Measurements from ENCODE around the gene EFNA3.
"Not testable (repeated sequence)": the region's sequence is repeated elsewhere in the genome, so short reads cannot be mapped to it uniquely, and the experiment has no call there.

EFNA3 gene

DNA sequence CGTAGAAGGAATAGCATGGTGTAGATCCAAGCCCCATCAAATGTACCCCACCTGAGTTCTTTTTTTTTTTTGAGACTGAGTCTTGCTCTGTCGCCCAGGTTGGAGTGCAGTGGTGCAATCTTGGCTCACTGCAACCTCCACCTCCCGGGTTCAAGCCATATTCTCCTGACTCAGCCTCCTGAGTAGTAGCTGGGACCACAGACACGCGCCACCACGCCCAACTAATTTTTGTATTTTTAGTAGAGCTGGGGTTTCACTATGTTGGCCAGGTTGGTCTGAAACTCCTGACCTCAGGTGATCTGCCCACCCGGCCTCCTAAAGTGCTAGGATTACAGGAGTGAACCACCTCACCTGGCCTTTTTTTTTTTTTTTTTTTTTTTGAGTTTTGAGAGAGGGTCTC lies 39.5 kb downstream of the EFNA3 start:
- DNase-seq = not testable (repeated sequence)

DNA sequence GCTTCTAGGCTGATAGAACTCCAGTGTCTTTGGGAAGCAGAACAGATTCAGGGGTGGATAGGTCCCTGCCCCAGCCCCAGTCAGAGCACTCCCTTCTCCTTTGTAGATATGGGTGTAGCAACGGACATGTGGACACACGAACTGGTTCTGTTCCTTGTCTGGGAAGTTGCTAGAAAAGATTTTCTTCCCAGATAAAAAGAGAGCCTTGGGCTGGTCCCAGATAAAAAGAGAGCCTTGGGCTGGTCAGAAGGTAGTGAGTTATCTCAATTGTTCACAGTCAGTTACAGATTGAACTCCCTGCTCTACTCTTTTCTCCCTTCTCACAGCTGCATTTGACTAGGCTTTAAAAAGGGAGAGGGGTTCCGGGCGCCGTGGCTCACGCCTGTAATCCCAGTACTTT lies 41.6 kb downstream of the EFNA3 start:
- DNase-seq = no peak

DNA sequence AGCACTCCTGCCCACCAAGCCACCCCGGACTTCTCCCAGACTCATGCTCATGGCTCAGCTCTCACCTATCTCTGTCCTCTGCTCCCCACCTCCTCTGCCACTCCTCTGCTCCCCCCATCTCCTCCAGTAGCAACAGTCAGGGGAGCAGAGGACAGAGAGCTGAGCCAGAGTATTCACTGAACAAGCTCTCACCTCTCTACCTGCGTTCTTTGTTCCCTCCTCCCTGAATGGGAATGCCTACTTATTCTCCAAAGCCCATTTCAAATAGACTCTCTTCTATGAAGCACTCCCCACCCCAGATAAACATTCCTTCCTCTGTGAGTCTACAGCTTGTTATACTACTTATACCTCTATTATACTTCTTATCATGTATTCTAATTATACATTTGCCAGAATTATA lies 42.6 kb downstream of the EFNA3 start:
- no peak for DNase-seq

- DNase-seq = no peak
Observed at GRCh38 chr1:155122308-155122707, 43.7 kb downstream of the EFNA3 start.

- DNase-seq = no peak
Observed at GRCh38 chr1:155123801-155124200, 45.2 kb downstream of the EFNA3 start.

- DNase-seq = no peak
Observed at GRCh38 chr1:155124503-155125463, 46.1 kb downstream of the EFNA3 start.

DNA sequence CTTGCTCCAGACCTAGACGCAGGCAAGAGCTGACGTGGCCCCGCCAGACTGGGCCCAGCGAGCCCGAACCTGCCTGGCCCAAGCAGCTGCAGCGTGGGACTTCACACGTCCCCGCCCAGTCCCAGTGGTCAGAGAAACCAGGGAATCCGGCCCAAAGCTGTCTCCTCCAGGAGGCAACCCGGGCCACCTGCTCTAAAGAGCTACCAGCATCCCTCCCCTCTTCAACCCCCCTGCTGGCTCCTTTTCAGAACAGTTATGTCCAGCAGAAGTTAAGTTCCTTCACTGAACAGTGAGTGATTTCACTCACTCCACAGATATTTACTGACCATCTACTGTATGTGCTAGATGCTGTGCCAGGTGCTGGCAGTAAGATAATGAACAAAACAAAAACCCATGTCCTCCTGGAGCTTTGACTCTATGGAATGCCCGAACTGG lies 46.9 kb downstream of the EFNA3 start:
- DNase-seq = no peak

- DNase-seq = no peak
Observed at GRCh38 chr1:155125946-155126555, 47.4 kb downstream of the EFNA3 start.

GRCh38 chr1:155126556-155127104 lies 48.0 kb downstream of the EFNA3 start:
- DNase-seq = no peak

GRCh38 chr1:155127105-155127966 lies 48.7 kb downstream of the EFNA3 start, which contains the start of gene EFNA1:
TSS of gene EFNA1 (plus strand) at chr1:155127876. CDS start at chr1:155127978, 102 bp downstream.
- DNase-seq = no peak

DNA sequence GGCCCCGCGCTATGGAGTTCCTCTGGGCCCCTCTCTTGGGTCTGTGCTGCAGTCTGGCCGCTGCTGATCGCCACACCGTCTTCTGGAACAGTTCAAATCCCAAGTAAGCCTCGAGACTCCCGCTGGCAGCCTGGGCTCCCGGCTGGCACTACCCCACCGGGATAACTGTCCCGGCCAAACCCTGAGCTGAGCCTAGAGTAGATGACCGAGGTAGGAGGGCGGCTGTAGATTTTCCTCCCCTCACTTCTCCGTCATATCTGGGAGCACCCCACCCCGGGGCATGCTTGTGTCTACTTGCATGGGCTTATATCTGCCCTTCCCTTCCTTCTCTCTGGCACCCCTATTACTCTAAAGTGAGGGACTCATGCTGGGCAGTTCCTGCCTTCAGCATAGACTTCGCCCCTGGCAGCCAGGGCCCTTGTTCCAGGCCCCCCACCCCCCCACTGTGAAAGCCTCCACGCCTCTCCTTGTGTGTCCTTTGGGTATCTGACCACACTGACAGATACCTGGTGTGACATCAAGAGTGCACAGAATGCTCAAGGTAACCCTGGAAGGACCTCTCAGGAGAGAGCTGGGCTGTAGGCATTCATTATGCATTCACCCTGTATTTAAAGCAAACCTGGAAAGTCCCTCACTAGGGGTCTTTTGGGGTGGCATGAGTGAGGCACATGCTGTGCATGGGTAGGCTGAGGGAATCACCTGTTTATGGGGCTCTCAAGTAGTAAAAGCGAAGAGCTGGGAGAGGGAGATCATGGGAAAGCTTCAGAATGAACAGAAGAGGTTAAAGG lies 49.5 kb downstream of the EFNA3 start:
- DNase-seq = no peak

DNA sequence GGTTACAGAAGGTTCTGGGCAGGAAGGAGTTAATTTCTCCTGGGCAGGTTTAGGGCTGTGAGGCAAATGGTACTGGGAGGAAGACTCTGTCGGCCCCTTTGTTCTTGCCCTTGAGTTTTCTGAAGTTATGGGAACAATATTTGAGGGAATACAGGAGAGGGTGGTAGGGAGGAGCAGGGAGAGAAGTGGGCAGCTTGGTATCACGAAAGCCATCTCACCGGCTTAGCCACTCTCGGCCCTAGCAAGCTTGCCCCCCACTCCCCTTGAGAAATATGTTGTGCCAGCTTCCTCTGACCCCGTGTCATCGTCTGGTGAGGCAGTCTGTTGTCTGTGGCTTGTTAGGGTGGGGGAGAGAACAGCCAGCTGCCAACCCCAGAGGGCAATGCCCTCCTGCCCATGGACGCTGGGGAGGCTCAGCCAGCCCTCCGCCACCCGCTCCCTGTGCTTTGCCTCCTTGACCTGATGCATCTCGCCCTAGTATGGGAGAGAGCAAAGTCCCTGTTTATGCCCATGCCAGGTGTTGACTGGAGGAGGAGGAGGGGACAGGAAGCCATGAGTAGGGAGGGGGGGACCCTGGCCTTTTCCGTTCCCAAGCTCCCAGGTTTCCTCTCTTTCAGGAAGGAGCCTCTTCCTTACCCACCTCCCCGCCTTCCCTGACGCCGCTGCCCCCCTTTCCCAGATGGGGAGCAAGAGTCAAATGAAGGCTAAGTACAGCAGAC lies 50.3 kb downstream of the EFNA3 start:
- DNase-seq = no peak

DNA sequence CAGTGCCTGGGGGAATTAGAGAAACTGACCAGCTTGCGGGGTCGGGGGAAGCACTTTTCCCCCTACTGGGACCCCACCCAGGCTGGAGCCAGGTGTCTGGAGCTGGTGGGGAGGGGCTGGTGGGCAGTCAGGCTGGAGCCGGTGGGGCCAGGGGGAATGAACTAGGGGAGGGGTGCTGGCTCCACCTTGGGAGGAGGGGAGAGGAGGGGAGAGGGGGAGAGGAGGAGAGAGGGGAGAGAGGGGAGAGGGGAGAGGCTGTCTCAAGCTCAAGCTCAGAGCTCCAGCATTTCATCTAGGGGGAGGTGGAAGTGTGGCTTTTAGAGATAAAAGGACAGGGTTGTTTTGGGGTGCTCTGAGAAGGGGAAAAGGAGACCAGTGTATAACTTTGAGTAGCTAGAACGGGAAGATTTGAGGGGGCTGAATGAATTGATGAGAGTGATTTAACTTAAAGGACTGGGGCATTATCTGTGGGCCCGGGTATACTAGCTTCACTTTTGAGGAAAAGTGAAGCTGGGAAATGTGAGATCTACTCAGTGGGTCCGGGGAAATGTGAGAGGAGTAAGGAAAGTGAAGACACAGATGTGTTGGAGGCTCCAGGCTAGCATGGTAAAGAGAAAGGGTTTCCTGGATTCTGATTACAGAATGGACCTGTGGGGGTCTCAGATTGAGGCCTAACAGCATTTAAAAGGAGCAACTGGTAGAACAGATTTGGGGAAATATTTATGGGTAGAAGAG lies 51.8 kb downstream of the EFNA3 start:
- no peak for DNase-seq

- no peak for DNase-seq
Observed at GRCh38 chr1:155131285-155131684, 52.6 kb downstream of the EFNA3 start.

- no peak for DNase-seq
Observed at GRCh38 chr1:155131856-155132255, 53.2 kb downstream of the EFNA3 start.

GRCh38 chr1:155133799-155134281 lies 55.2 kb downstream of the EFNA3 start:
- DNase-seq = no peak

- DNase-seq = no peak
Observed at GRCh38 chr1:155134322-155134721, 55.7 kb downstream of the EFNA3 start.

- no peak for DNase-seq
Observed at GRCh38 chr1:155134880-155135414, 56.3 kb downstream of the EFNA3 start.

- peak; percentile 79 for DNase-seq
Observed at GRCh38 chr1:155135415-155136028, 56.9 kb downstream of the EFNA3 start, which contains the start of gene SLC50A1. TSS of gene SLC50A1 (plus strand) at chr1:155135852. CDS start at chr1:155135912, 60 bp downstream.

Measured in SIG-M5 (cell line).